Panc1 (cell line): ENCODE measurements around the gene NFE2L1.

Experiments
- CTCF ChIP-seq: fragments of 450-650 bp; IDR thresholded peaks from 2 replicates; pipeline ENCODE4 v1.5.1; 2017; ENCODE audit warnings: mild to moderate bottlenecking
- POLR2AphosphoS5 ChIP-seq: IDR thresholded peaks from 2 replicates; pipeline ENCODE4 v1.6.1; 2012; ENCODE audit warnings: mild to moderate bottlenecking, low read depth, low read length, moderate library complexity
- SIN3A ChIP-seq: IDR thresholded peaks from 2 replicates; pipeline ENCODE4 v1.6.1; 2012; ENCODE audit warnings: low read depth, mild to moderate bottlenecking, low read length, moderate library complexity, borderline replicate concordance; ENCODE audit not compliant: insufficient read depth
- TCF7L2 ChIP-seq: IDR thresholded peaks from 2 replicates; pipeline ENCODE4 v1.6.1; 2011; ENCODE audit warnings: mild to moderate bottlenecking, low read depth, low read length, inconsistent platforms
- TF ChIP-seq, protein P1 (sequence below), 2 experiments: IDR thresholded peaks; 2 replicates each; pipeline ENCODE4 v1.6.1; 2011 to 2012; ENCODE audit warnings: low read depth in 2 of 2, control low read depth in 1 of 2, low read length in 1 of 2, mild to moderate bottlenecking in 1 of 2, moderate library complexity in 1 of 2; ENCODE audit not compliant: insufficient read depth in 1 of 2

- TF ChIP-seq CTCF = no peak
- no peak for TF ChIP-seq POLR2AphosphoS5
- TF ChIP-seq SIN3A = no peak
- TF ChIP-seq TCF7L2 = no peak
- TF ChIP-seq, protein P1, sequence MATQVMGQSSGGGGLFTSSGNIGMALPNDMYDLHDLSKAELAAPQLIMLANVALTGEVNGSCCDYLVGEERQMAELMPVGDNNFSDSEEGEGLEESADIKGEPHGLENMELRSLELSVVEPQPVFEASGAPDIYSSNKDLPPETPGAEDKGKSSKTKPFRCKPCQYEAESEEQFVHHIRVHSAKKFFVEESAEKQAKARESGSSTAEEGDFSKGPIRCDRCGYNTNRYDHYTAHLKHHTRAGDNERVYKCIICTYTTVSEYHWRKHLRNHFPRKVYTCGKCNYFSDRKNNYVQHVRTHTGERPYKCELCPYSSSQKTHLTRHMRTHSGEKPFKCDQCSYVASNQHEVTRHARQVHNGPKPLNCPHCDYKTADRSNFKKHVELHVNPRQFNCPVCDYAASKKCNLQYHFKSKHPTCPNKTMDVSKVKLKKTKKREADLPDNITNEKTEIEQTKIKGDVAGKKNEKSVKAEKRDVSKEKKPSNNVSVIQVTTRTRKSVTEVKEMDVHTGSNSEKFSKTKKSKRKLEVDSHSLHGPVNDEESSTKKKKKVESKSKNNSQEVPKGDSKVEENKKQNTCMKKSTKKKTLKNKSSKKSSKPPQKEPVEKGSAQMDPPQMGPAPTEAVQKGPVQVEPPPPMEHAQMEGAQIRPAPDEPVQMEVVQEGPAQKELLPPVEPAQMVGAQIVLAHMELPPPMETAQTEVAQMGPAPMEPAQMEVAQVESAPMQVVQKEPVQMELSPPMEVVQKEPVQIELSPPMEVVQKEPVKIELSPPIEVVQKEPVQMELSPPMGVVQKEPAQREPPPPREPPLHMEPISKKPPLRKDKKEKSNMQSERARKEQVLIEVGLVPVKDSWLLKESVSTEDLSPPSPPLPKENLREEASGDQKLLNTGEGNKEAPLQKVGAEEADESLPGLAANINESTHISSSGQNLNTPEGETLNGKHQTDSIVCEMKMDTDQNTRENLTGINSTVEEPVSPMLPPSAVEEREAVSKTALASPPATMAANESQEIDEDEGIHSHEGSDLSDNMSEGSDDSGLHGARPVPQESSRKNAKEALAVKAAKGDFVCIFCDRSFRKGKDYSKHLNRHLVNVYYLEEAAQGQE (IDR thresholded peaks at IDR 0.05; ENCODE audit: insufficient read depth in 1 of 2, low read depth in 2 of 2, low read length in 1 of 2) = no peak
Observed at GRCh38 chr17:48060249-48060648, 12.1 kb downstream of the NFE2L1 start.
